Cerebellar cortex (tissue), 1 donor: ENCODE measurements around the gene NUP58.

Experiments
- DNase-seq: peaks from one replicate; pipeline ENCODE4 v3.0.0-alpha.2; 2015; ENCODE audit warnings: low spot score

Gene NUP58

DNA sequence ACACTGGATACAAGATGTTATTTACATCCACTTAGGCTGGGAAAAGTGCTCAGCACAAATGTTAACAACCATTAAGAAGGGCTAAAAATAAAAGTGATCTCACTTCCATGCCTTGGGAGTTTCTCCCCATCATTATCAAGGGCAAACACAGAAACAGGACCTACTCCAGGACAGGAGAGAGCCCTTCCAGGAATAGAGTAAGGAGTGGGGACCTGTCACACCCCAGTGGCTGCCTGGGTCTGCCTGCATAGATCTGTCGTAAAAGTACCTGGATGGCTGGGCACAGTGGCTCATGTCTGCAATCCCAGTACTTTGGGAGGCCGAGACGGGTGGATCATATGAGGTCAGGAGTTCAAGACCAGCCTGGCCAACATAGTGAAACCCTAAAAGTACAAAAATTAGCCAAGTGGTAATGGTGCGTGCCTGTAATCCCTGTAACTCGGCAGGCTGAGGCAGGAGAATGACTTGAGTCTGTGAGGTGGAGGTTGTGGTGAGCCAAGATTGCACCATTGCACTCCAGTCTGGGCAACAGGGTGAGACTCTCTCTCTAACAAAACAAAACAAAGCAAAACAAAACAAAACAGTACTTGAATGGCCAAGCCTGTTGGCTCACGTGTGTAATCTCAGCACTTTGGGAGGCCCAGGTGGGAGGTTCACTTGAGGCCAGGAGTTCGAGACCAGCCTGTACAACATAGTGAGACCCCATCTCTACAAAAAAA, 76.0 kb downstream of the NUP58 start:
- DNase-seq = no peak

DNA sequence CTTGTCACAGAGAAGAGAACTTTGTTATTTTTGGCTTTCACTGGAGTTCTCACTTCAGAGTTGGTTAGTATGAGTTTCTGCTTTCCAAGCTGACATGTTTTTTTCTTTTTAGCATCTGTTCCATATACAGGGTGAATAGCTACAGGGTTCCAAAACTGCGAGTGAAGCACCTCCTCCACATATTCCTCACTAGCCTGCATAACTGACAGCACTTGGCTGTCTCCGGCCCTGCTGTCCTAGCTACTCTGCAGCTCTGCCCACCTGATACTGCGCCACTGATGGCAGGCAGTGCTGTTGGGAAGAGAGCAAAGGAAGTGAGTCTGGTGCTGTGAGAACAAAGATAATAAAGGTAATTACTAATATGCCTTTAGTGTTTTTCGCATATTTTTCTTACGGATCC, 77.1 kb downstream of the NUP58 start:
- DNase-seq = peak; percentile 83

DNA sequence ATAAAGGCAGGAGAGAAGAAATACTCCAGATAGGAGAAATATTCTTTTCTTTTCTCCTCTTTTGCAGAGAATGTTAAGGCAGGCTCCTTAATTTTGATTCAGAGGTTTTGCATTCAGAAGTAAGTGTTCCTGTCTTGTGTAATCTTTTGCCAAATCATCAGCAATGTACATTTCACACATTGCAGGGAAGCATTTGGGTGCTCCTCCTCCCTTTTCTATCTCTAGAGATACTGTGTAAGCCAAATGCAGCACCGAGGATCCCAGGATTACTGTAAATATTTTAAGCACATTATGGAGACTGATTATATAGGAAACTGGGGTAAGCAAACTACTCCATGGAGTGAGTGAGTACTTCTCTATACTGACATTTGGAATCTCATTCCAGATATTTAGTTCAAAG, 77.6 kb downstream of the NUP58 start:
- no peak for DNase-seq

DNA sequence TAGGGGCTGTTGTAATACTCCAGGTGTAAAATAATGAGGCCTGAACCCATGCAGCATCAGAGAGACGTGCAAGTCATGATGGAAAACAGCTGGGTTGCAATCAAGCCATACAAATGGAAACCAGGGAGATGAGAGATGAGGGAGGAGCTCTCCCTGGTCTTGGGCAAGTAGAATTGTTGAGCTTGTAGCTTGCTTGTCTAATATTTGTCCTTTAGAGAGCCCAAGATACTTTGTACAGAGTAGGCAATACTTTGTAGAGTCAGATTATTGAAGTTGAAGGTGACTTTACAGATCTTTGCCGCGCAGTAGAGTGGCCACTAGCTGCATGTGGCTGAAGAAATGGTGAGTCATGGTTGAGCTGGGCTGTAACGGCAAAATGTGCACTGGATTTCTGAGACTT, 78.7 kb downstream of the NUP58 start:
- DNase-seq = no peak

DNA sequence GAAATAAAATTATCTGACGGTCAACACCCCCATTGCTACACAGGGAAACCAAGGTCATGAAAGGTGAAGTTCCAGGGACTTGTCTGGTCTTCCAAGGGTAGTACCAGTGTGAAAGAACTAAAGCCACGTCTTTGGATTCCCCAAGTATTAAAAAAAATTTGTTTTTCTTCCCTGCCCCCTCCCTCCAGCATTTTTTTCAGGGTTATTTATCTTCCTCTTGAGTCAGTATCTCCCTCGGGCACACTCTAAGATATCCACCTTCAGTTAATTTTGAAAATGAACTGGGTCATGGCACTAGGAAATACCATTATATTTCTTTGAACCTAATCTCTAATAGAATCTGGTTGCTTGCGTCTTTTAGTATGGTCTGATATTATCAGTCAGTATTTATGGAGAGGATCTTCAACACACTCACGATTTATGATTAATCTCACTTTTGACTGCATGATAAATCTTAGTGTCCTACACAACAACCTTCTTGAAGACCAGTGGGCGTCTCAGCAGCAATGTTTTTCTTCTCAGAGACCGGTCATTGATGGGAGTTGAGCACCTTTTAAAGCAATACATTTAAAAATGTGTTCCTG, 79.4 kb downstream of the NUP58 start:
- DNase-seq = no peak

DNA sequence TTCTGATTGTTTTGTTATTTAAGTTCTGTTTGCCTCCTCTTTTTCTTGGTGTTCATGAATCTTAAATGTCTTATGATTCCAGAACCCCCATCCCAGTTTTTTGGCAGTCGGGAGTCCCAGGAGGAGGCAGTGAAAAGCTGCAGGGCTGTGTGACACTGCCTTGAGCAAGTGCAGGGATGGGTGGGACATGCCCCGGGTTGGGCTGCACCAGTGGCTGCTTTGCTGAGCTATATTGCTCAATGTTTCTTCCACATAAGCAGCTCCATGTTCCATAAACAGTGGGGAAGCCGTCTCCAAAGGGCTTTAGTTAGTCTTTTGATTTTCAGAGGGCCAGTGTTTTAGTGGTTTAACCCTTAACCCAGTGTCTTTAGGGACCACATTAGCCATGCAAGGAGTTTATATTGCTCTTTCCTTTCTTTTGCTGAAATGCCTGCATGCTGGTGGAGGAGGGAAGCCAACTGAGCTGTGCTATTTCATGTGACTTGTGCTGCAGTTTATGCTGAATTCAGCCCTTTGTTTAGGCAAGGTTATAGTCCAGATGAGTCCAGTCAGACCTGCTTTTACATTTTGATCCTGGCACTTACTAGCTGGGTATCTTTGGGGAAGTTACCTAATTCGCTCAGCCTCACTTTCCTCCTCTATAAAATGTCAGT, 83.5 kb downstream of the NUP58 start:
- DNase-seq = no peak

DNA sequence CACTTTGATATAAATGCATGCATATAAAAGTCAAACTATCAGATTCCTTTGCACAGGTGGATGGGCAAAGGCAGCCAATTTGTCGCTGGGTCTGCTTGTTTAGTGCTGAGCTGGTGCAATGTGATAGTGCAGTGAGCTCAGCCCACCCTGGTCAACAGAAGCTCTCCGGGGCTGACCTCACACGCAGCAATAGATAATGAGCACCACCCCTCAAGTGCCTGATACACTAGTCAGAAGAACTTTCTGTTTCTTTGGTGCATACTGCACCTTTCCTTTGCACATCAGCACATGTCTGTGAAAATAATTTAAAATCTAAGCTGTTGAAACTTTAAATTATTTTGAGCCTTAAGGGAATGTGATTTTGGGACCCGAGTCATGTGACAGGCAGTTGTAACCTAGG, 90.5 kb downstream of the NUP58 start:
- no peak for DNase-seq
